RPMI7951 (cell line): ENCODE results near the gene KARS1. TPM values are rescaled to one million over a fixed set of nuclear protein-coding genes. Genes with fewer than 3 reads are reported as not detected.
"Not testable (repeated sequence)": the region's sequence is repeated elsewhere in the genome, so short reads cannot be mapped to it uniquely, and the experiment has no call there.

Experiments used
- DNase-seq: peaks from one replicate; pipeline ENCODE4 v3.0.0-alpha.2; 2012; ENCODE audit warnings: low read depth
- total RNA-seq: library from RNA; depleted of rRNA; stranded (reverse); fragments of >200 nt; shearing (Covaris generic); gene quantifications from 2 replicates; pipeline ENCODE4 v1.2.3, GENCODE V29; 2014

Gene KARS1
- total RNA-seq, 1 experiment from 2014 or later: 166 TPM

- DNase-seq: peak; percentile 34
Measured at GRCh38 chr16:75624921-75625334, 22.5 kb downstream of the KARS1 start.

GRCh38 chr16:75622761-75623605 lies 24.5 kb downstream of the KARS1 start, which contains the start of gene ADAT1:
ADAT1 (minus strand) TSS chr16:75623281; CDS start chr16:75620799, 2,482 bp downstream.
- DNase-seq: peak; percentile 97

GRCh38 chr16:75621170-75621477 lies 26.3 kb downstream of the KARS1 start:
- DNase-seq: peak; percentile 46

- DNase-seq: no peak
Measured at GRCh38 chr16:75620326-75621169, 26.9 kb downstream of the KARS1 start.

GRCh38 chr16:75618780-75619179 lies 28.7 kb downstream of the KARS1 start:
- no peak for DNase-seq

- DNase-seq: no peak
Measured at GRCh38 chr16:75617121-75617520, 30.3 kb downstream of the KARS1 start.

GRCh38 chr16:75616521-75617010 lies 30.9 kb downstream of the KARS1 start:
- no peak for DNase-seq

- DNase-seq: no peak
Measured at GRCh38 chr16:75615619-75616018, 31.8 kb downstream of the KARS1 start.

GRCh38 chr16:75614066-75614897 lies 33.2 kb downstream of the KARS1 start:
- DNase-seq: no peak

GRCh38 chr16:75606507-75606906 lies 41.0 kb downstream of the KARS1 start:
- DNase-seq: no peak

- DNase-seq: no peak
Measured at GRCh38 chr16:75603241-75603640, 44.2 kb downstream of the KARS1 start.

- DNase-seq: no peak
Measured at GRCh38 chr16:75599452-75600277, 47.8 kb downstream of the KARS1 start.

GRCh38 chr16:75593825-75594820 lies 53.3 kb downstream of the KARS1 start:
- peak; percentile 18 for DNase-seq

- DNase-seq: no peak
Measured at GRCh38 chr16:75593308-75593707, 54.2 kb downstream of the KARS1 start.

GRCh38 chr16:75591927-75592326 lies 55.5 kb downstream of the KARS1 start:
- not testable (repeated sequence) for DNase-seq

- DNase-seq: no peak
Measured at GRCh38 chr16:75590920-75591843, 56.3 kb downstream of the KARS1 start.

GRCh38 chr16:75589306-75589705 lies 58.2 kb downstream of the KARS1 start:
- DNase-seq: no peak

- DNase-seq: no peak
Measured at GRCh38 chr16:75588716-75589115, 58.7 kb downstream of the KARS1 start.
